Pancreas (tissue), 10 donors: ENCODE results near the gene PLEK2. TPM values are rescaled to one million over a fixed set of nuclear protein-coding genes. Genes with fewer than 3 reads are reported as not detected.
"Not testable (repeated sequence)": the region's sequence is repeated elsewhere in the genome, so short reads cannot be mapped to it uniquely, and the experiment has no call there.

ENCODE experiments used
- ATAC-seq, 4 donors: fragments of 200-7000 bp; cut with Tn5 transposase; one replicate each; pipeline versions ENCODE4 v1.8.0 to v1.9.1; 2020; ENCODE audit warnings: mild to moderate bottlenecking in 4 of 4, moderate library complexity in 4 of 4
- DNase-seq, 6 donors: peaks; one replicate each; pipeline ENCODE4 v3.0.0-alpha.2; 2020
- FAIRE-seq: peaks from 2 replicates; lab custom pipeline; 2012; peaks lifted over from hg19 to GRCh38; lab: Jason Lieb, UNC
- H3K27ac ChIP-seq, 4 donors: fragments of 200-600 bp; sonication (generic); 1 replicate in 3 of 4; 2 replicates in 1 of 4; pipeline versions ENCODE4 v1.5.0 to v1.8.0; 2020
- H3K27me3 ChIP-seq, 4 donors: fragments of 200-600 bp; one replicate each; pipeline ENCODE4 v1.8.0; 2021
- H3K36me3 ChIP-seq, 3 donors: fragments of 200-600 bp; sonication (generic) in 1 of 3; one replicate each; pipeline versions ENCODE4 v1.5.0 to v1.8.0; 2020 to 2021
- H3K4me1 ChIP-seq, 3 donors: fragments of 200-600 bp; one replicate each; pipeline ENCODE4 v1.8.0; 2021
- H3K4me3 ChIP-seq, 4 donors: fragments of 200-600 bp; sonication (generic) in 2 of 4; one replicate each; pipeline versions ENCODE4 v1.5.0 to v1.8.0; 2020 to 2021
- H3K9me3 ChIP-seq, 4 donors: fragments of 200-600 bp; one replicate each; pipeline ENCODE4 v1.8.0; 2021
- WGBS, 2 donors: extraction: QIAGEN DNeasy Blood & Tissue Kit; methylation state at CpG; one replicate each; pipeline ENCODE4 v1.1.7; 2013; 5-methylcytosine and 5-hydroxymethylcytosine counted together
- intact Hi-C, 3 donors: fragments of 100-400 bp; cut with DNase I; formaldehyde crosslinking; loops; one replicate each; pipeline versions ENCODE4 v1.11.1 to v1.14.2; 2022
- polyA plus RNA-seq, 2 donors: library from polyadenylated mRNA; stranded (reverse); fragments of 200-250 nt; gene quantifications; one replicate each; pipeline ENCODE4 v1.2.3, GENCODE V29; 2013
- total RNA-seq, 6 donors: library from RNA; stranded (reverse); fragmentation: NEBNext Ultra II Directional in 4 of 6; extraction: Animal tissue kit (Norgen Biotek cat#: 25700) in 4 of 6; gene quantifications; one replicate each; pipeline versions ENCODE4 v1.2.1 to v1.2.4, GENCODE V29; 2021 to 2023
- TF ChIP-seq, protein P1 (sequence below), 4 donors: fragments of 200-600 bp; sonication (generic) in 3 of 4; IDR thresholded peaks; one replicate each; pipeline versions ENCODE4 v1.5.0 to v1.8.0; 2021; ENCODE audit warnings: antibody characterized with exemption in 4 of 4
- donor health status: healthy with polysubstance abuse.
- donor health status: DM: no; HTN: no; CAD: no; lungs with moderate emphysema.
- donor health status: DM: no; HTN: no; CAD: no.
- donor health status: control.
- donor health status: control.
- donor health status: Bipolar disorder and iron deficiency.
- donor health status: DM: yes; HTN: yes; CAD: no.
- donor health status: DM: no; HTN: no; CAD: no.
- donor health status: DM: no; HTN: no; CAD: no.
- donor health status: DM: yes; HTN: yes; CAD: no.

Gene PLEK2
- total and polyA plus RNA-seq, 8 donors = 4.0 to 9.9 (median 6.6) TPM

DNA sequence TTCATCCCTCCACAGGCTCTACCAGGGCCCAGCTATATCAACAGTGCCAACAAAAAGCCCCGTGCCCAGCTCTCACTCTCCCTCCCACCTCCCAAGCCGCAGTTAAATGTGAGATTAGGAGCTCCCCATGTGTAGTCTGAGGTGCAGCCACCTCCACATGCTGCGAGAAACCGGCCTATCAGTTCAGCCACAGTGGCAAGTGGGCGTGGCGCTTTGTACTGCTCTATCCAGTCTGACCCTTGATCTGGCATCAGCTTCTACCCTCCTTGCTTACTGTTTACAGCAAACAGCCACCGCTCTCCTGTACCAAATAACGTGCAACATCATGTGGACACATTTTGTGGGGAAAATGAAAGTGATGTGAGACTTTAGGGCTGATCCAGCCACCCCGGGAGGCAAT, 1.7 kb downstream of the PLEK2 start:
- FAIRE-seq (no peak), ATAC-seq (no peak), DNase-seq (no peak)
- intact Hi-C loops = no loop called here
- Histone ChIP-seq H3K4me3 (no peak overlapping the region), H3K27ac (no peak overlapping the region), H3K4me1 (peaks cover 0 to 12% (median 0%) of the 10 kb centered on the region in 3 donors), H3K9me3 (no peaks in the 10 kb centered on the region), H3K27me3 (no peaks in the 10 kb centered on the region), H3K36me3 (no peaks in the 10 kb centered on the region)
- 79 to 82% methylated on average over 9 of the region's 9 CpGs for WGBS, 2 donors
- TF ChIP-seq, protein P1, sequence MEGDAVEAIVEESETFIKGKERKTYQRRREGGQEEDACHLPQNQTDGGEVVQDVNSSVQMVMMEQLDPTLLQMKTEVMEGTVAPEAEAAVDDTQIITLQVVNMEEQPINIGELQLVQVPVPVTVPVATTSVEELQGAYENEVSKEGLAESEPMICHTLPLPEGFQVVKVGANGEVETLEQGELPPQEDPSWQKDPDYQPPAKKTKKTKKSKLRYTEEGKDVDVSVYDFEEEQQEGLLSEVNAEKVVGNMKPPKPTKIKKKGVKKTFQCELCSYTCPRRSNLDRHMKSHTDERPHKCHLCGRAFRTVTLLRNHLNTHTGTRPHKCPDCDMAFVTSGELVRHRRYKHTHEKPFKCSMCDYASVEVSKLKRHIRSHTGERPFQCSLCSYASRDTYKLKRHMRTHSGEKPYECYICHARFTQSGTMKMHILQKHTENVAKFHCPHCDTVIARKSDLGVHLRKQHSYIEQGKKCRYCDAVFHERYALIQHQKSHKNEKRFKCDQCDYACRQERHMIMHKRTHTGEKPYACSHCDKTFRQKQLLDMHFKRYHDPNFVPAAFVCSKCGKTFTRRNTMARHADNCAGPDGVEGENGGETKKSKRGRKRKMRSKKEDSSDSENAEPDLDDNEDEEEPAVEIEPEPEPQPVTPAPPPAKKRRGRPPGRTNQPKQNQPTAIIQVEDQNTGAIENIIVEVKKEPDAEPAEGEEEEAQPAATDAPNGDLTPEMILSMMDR (IDR thresholded peaks at IDR 0.05) = no peak

- no peaks in the 10 kb centered on the region for H3K27me3 ChIP-seq
- no peak for ATAC-seq
- no peaks in the 10 kb centered on the region for H3K9me3 ChIP-seq
- H3K36me3 ChIP-seq = no peaks in the 10 kb centered on the region
- intact Hi-C loops = no loop called here
- no peak for FAIRE-seq
- 88 to 91% methylated on average over 8 of the region's 8 CpGs for WGBS, 2 donors
- H3K4me1 ChIP-seq = peaks cover 0 to 12% (median 0%) of the 10 kb centered on the region in 3 donors
- TF ChIP-seq, protein P1 (IDR thresholded peaks at IDR 0.05) = no peak
- DNase-seq = no peak
- no peak overlapping the region for H3K4me3 ChIP-seq
- no peak overlapping the region for H3K27ac ChIP-seq
Observed at GRCh38 chr14:67409461-67409860, 2.5 kb downstream of the PLEK2 start.

- H3K4me1 ChIP-seq, H3K4me3 ChIP-seq, ATAC-seq, H3K27ac ChIP-seq, H3K9me3 ChIP-seq, intact Hi-C loops, FAIRE-seq, DNase-seq, H3K27me3 ChIP-seq, H3K36me3 ChIP-seq: not testable (repeated sequence)
- 87 to 91% methylated on average over 7 of the region's 7 CpGs for WGBS, 2 donors
Observed at GRCh38 chr14:67408122-67408801, 3.7 kb downstream of the PLEK2 start.

DNA sequence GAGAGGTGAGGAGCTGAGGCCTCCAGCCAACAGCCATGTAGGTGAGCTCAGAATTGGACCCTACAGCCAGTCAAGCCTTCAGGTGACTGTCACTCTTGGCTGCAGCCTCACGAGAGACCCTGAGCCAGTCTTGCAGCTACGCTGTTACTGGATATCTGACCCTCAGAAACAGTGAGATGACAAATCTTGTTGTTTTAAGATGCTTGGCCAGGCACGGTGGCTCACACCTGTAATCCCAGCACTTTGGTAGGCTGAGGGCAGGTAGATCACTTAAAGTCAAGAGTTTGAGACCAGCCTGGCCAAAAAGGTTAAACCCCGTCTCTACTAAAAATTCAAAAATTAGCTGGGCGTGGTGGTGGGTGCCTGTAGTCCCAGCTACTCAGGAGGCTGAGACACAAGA, 6.2 kb downstream of the PLEK2 start:
- H3K9me3 ChIP-seq = no peaks in the 10 kb centered on the region
- FAIRE-seq = no peak
- TF ChIP-seq, protein P1 (IDR thresholded peaks at IDR 0.05) = no peak
- no peak overlapping the region for H3K4me3 ChIP-seq
- intact Hi-C loops = no loop called here
- no peaks in the 10 kb centered on the region for H3K27me3 ChIP-seq
- ATAC-seq = no peak
- H3K4me1 ChIP-seq = no peaks in the 10 kb centered on the region
- H3K27ac ChIP-seq = no peak overlapping the region
- peak in 1 of 6 donors; percentile 6 for DNase-seq
- 96 to 97% methylated on average over 5 of the region's 5 CpGs for WGBS, 2 donors
- H3K36me3 ChIP-seq = no peaks in the 10 kb centered on the region

- DNase-seq = no peak
- FAIRE-seq = no peak
- intact Hi-C loops = no loop called here
- Histone ChIP-seq H3K27ac (no peak overlapping the region), H3K9me3 (no peaks in the 10 kb centered on the region), H3K4me3 (no peak overlapping the region), H3K4me1 (no peaks in the 10 kb centered on the region), H3K36me3 (no peaks in the 10 kb centered on the region), H3K27me3 (no peaks in the 10 kb centered on the region)
- WGBS, 2 donors = 90 to 95% methylated on average over 4 of the region's 4 CpGs
- TF ChIP-seq, protein P1 (IDR thresholded peaks at IDR 0.05) = no peak
- ATAC-seq = no peak
Observed at GRCh38 chr14:67400434-67400833, 11.5 kb downstream of the PLEK2 start.
